ENCODE measurements around the gene ANKRD13B.

Gene ANKRD13B

GRCh38 chr17:29569245-29569950 lies 23.5 kb upstream of the ANKRD13B start:
- no peak for DNase-seq

DNA sequence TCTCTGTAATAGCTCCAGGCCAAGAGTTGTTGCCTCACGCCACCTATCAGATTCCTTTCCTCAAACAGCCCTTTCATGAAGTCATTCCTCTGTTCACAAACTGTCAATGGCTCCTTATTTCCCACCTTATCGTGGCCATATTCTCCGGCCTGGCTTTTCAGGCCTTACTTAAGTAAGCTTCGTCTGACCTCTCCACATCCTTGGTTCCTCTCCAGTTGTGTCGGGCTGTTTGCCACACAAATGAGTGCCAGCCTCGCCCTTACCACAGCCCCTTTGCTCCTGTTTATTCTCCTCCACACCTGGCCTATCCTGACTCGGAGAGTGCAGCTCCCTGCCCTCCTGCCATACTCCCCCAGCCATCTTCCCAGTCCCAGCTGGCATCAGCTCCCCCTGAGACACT lies 22.4 kb upstream of the ANKRD13B start:
- no peak for DNase-seq

- no peak for DNase-seq
Measured at GRCh38 chr17:29571486-29571882, 21.4 kb upstream of the ANKRD13B start.

- no peak for DNase-seq
Measured at GRCh38 chr17:29571883-29572681, 20.9 kb upstream of the ANKRD13B start.

DNA sequence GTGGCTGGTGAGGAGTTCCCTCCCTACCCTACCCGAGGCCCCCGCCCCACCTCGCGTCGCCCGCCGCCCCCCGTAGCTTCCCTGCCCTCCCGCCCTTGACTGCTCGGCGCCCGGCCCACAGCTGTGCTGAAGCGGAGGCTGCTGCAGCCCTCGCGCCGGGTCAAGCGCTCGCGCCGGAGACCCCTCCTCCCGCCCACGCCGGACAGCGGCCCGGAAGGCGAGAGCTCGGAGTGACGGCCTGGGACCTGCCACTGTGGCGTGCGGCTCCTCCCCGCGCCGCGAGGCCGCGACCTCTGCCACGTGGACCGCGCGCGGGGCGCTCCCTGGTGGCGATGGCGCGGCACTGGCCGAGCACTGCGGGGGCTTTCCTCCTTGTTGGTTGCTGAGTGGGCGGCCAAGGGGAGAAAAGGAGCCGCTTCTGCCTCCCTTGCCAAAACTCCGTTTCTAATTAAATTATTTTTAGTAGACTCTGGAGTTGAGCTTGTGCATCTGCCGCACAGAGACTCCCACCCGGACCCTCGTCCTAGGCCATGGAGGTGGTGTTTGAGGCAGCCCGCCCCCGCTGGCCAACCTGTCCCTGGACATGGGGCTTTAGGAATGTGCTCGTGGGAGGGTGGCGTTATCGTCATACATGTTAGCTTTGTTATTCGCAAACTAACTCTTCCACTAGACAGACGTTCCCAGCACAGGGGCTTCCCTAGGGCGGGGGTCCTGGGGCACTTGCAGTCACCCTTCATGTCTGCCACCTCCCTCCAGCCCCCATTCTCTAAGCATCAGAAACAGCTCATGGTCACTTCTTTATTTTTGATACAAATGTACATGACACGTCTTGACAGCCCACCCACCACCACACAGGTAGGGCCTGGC lies 20.0 kb upstream of the ANKRD13B start:
- DNase-seq, result peak in 3 of 4 experiments; percentile 18 to 43 (median 39)

- no peak for DNase-seq
Measured at GRCh38 chr17:29573558-29573869, 19.4 kb upstream of the ANKRD13B start.

DNA sequence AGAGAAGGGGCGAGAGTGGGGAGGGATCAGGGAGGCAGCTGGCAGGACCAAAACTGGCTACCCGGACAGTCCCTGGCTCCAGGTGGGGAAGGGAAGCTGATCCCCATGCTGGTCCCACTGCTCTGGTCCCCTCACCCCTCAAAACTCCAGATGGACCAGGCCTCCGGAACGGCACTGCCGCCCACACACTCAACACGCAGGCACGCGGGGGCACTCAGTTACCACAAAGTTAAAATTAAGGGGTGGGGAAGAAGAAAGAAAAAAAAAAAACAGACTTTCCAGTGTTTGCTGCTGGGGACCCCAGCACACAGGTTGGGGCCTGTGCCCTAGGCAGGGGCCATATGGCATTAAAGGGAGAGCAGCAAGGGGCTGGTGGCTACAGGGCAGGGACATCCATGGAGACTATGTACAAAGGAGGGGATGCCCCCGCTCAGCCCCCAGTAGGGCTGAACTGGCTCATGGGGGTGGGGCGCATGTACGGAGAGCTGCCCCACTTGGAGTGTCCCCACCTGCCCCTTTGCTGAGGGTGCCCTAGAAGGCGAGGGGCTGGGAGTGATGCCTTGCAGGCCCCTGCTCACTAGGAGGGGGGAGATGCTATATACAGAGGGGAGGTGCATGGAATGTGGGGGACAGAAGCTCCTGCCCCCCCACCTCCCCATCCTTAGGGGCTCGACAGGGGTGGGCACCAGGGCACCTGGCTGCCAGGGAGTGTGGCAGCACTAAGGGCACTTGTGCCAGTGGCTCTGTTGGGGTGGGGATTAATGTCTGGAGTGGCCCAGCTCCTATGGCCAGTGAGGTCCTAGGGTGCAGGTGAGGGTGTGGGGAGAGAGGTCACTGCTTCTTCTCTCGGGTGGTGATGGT lies 18.8 kb upstream of the ANKRD13B start:
- DNase-seq, result no peak

GRCh38 chr17:29574732-29575510 lies 18.0 kb upstream of the ANKRD13B start:
- DNase-seq, result no peak

GRCh38 chr17:29575511-29576213 lies 17.3 kb upstream of the ANKRD13B start:
- DNase-seq, result no peak

DNA sequence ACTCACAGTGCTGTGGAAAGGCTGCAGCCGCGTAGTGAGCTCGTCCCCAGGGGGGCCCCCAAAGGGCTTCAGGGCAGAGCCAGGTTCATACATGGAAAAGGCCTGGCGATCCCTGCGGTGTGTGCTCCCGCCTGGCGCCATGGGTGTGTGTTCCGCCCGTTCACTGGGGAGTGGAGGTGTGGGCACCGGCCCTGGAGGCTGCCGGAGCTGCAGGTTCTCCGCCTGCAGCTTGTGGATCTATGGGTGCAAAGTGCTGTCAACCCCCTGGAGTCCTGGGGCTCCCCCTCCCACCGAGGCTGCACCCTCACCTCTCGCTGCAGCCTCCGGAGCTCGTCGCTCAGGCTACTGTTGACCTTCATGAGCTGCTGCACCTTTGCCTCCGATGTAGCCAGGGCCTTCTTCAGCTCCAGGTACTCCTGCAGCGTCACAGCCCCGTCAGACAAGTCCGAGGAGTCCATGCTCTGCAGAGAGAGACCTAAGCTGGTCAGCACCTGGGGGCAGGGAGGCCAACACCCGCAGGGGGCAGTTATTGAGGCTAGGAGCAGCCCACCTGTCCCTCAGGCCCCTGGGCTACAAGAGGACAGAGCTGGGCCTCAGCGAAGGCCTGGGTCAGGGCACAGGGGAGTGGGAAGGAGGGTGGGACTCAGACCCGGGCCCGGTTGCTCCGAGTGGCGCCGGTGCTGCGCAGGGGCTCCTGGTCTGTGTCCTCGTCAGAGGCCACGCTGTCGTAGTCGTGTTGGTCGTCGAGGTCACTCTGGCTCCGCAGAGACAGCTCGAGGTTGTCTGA lies 16.5 kb upstream of the ANKRD13B start:
- no peak for DNase-seq

GRCh38 chr17:29577001-29577370 lies 15.9 kb upstream of the ANKRD13B start:
- DNase-seq, result no peak

- DNase-seq, result no peak
Measured at GRCh38 chr17:29577385-29578211, 15.3 kb upstream of the ANKRD13B start.

DNA sequence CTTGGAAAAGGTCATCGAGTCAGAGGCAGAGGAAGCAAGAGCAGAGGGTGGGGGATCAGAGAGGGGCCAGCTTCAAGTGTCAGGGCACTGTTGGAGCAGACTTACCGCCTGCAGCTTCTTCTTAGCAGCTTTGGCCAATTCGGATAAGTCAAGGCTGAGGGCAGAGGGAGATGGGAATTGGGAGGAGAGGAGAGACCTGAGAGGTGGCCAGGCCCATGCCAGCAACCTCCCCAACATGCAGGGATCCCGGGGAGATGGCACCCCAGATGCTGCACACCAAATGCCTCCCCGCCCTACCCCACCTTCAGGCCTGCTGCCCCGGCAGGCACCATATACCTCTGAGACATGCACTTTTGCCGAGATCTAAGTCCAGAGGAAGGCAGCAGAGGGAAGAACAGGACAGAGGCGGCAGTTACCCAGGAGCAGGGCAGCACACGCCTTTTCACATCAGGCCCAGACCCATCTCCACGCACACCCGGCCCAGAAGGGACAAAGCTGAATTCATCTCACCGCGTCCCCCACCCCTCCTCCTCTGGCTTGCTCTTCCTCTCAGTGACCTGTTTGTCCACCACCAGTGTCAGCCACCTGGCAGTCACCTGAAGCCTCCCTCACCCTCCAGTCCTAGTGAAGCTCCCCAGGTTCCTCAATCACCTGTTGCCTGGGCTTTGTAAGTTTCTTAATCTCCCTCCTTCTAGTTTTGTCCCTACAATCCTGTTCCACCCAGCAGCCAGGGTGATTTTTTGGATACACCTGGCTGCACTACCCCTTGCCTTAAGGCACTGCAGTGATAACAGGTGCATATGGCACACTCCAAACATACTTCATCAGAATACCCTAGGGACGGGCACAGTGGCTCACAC lies 14.1 kb upstream of the ANKRD13B start:
- DNase-seq, result no peak

GRCh38 chr17:29579866-29580771 lies 12.8 kb upstream of the ANKRD13B start:
- peak; percentile 77 to 86 (median 80) for DNase-seq

- no peak for DNase-seq
Measured at GRCh38 chr17:29581583-29582253, 11.2 kb upstream of the ANKRD13B start.

DNA sequence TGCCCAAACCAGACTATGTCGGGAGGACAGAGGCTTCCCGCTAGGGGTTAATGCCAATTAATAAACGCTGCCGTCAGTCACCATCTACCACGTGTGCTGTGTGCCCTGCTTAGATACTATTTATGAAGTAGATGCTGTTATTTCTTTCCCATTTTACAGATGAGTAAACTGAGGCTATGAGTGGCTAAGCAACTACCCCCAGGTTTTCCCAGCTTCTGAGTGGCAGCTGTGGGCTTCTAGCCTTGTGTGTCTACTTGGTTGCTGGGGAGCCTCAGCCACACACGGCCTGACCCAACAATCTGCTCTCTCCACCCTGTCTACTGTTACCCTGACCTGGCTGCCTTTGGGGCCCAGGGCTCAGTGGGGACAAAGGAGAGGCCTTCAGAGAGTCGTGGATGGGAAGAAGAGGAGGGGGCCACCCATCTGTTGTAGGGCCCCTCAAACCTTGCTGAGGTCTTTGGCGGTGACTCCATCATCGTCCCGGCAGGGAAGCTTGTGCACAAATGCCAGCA lies 10.6 kb upstream of the ANKRD13B start:
- DNase-seq, result no peak

Data from activated CD4-positive, CD25-positive, alpha-beta regulatory T cell (primary cell).